Activated CD4-positive, alpha-beta T cell treated with anti-CD3 and anti-CD28 coated beads, Interleukin-2, Interleukin-6, amounts not matched to agents 100 ng/mL and 50 ng/mL, durations not matched to agents 16 hours and 8 hours (primary cell): Measurements from ENCODE around the gene SPRR1B.
"Not testable (repeated sequence)": the region's sequence is repeated elsewhere in the genome, so short reads cannot be mapped to it uniquely, and the experiment has no call there.

Source experiments
- DNase-seq: peaks from one replicate; pipeline ENCODE4 v3.0.0-alpha.2; 2020

Gene SPRR1B, protein sequence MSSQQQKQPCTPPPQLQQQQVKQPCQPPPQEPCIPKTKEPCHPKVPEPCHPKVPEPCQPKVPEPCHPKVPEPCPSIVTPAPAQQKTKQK

DNA sequence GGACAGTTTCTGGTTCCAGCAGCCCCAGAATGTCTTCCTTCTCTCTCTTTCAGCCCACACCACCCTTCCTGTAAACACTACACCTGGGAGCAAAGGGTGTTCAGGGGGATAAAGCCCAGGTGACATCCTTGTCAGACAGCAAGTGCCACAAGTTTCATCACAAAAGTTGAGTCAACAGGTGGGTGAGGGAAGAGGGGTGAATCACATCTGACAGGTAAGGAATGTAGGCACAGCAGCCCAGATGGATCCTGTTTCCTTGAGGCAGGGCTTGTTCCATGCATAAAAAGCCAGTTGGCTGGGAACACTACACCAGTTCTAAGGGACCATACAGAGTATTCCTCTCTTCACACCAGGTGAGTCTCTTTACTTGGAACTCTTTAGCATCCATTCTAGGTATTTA, at the start of gene SPRR1B:
TSS of gene SPRR1B (plus strand) at position 309 of the 400 bp plus-strand sequence. CDS start 1,143 bp downstream, outside the sequence.
- no peak for DNase-seq

DNA sequence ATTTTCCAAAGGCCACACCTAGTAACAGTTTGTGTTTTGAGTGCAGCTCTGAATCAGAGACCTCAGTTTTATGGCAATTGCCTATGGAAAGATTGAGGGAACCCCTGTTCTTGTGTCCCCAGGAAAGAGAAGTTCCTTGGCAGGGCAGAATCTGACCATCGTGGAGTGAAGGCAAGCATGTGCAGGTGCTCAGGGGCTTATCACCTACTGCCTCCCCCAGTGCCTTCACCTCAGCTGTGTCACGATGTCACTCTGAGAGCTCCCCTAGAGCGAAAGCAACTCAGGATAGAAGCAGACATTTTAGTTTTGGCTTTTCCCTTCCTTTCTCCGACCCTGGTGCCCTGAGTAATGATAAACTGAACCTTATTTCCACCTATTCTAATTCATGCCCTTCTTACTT, 48.9 kb upstream of the SPRR1B start:
- no peak for DNase-seq

DNA sequence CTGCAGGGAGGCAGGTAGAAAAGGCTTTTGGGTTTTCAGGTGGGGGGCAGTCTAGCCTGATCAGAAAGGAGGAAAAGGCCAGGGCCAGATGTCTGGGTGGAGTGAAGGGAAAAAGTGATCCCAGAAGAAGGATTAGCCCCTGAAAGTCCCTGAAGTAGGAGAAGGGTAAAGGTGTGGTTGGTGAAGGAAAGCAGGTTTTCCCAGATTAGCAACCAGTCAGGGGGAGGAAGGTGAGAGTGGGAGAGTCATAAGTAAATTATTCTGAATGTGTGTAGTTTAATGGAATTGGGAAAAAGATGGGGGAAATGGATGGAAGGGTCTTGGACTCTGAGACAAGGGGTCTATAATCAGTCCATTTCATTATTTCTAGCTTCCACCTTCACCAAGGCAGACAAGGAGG, 47.8 kb upstream of the SPRR1B start:
- no peak for DNase-seq

DNA sequence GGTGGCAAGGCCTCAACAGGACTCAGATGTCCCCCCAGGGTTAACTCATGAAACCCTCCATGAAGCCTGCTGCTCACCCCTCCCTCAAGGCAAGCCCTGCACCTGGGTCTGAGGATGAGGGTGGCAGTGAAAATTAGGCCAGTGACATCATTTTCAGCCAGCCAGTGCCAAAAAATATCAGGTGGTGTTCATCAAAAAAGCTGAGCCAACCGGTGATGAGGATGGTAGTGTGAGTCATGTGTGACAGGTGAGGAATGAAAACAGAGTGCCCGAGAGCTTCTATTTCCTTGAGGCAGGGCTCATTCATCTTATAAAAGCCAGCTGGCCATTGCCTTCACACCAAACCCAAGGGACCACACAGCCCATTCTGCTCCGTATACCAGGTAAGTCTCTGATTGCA, 47.3 kb upstream of the SPRR1B start, which contains the start of gene SPRR1A:
TSS of gene SPRR1A (plus strand) at position 339 of the 400 bp plus-strand sequence. CDS start 1,150 bp downstream, outside the sequence.
- no peak for DNase-seq

DNA sequence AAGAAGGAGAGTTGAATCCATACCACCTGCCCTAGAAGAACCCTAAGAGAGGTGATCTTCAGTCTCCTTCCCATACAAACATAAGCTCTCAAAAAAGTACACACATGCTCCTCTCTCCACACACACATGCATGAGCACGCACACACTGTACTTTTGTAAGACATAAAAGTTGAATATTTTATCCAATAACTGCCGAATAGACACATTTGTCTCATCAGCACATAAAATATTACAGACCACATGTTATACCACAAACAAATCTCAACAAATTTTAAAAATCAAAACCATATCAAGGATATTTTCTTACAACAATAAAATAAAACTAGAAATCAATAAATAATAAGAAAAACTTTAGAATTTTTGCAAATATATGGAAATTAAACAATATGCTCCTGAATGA, 44.4 kb upstream of the SPRR1B start:
- no peak for DNase-seq

DNA sequence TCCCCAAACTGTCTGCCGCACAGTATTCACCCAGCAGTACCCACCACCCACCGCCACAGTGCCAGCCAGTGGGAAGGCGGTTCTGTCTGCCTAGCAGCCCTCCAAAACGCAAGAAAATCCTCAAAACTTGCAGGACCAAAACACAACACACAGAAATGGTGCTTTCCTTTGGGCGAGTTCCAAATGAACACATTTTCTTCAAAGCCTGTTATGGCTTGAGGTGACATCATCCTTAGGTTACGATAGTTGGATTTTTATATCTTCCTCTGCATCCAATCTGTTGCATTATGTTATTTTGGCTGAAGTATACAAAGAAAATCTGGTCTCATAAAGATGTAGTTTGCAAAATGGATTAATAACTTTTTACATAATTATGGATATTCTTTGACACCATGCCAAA, 37.8 kb upstream of the SPRR1B start:
- no peak for DNase-seq

DNA sequence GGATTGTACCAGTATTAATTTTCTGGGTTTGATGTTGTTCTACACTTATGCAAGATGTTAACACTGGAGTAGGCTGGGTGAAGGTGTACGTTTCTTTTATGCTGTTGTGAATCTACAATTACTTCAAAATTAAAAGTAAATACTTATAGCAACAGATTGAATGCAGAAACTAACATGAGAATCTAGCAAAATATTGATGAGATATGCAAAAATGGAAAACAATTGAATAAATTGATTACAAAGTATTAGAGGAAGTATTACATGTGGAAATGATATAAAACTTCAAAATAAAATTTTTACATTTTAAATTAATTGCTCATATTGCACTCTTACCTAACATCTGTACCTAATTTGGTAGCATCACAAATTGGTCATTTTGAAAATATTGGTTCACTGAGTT, 35.2 kb upstream of the SPRR1B start:
- no peak for DNase-seq

DNA sequence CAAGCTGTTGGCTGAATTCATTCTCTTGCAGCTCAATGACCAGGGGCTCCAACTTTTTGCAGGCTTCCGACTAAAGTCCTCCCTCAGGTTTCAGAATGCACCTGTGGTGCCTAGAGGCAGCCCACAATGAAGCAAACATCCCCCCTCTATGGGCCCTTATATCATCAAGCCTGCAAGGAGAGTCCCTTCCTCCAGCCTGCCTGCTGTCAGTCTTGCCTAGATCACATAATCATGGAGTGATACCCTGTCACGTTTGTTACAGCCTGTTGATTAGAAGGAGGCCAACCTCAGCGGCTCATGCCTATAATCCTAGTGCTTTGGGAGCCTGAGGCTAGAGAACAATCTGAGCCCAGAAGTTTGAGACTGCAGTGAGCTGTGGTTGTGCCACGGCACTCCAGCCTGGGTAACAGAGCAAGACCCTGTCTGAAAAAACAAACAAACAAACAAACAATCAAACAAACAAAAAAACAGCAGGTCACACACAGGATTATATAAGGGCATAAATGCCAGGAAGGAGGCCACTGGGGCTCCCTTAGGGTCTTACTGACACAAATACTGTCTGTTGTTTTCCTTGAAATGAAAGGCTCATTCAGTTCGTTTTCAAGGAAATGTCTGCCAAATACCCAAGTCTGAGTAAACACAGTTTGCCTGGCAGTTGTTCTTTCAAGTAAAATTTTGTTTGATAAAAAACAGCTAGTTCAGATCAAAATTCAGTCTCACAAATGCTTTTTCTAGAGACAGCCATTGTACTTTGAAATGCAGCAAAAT, 34.2 kb upstream of the SPRR1B start:
- no peak for DNase-seq

DNA sequence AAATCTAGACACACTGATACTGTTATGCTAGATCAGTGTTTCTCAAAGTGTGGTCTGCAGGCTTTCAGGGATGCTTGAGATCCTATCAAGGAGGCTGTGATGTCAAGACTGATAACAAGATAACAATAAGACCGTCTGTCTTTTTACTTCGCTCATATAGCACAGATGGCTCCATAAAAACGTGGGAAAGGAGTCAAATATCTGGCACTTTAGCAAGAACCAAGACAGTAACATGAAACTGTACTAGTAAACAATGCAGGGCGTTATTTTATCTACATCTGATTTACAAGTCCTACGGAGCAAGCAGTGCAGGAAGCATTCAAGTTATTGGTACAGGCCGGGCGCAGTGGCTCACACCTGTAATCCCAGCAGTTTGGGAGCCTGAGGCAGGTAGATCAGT, 33.1 kb upstream of the SPRR1B start:
- DNase-seq: no peak

DNA sequence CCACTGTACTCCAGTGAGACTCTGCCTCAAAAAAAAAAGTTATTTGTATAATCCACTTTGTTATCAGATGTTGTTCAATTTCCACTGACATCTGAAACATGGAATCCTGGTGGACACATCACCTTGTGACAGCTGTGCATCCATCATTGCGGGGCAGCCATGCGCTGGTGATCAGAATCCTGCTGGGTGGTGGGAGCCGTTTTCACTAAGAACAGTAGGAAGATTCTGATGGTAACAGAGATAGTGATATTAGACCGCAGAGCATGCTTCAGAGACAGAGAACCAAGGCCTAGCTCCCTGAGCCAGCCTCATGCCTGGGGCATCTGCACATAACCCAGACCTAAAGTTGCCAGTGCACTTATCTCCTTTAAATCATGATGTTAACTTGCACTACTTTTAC, 32.5 kb upstream of the SPRR1B start:
- no peak for DNase-seq

DNA sequence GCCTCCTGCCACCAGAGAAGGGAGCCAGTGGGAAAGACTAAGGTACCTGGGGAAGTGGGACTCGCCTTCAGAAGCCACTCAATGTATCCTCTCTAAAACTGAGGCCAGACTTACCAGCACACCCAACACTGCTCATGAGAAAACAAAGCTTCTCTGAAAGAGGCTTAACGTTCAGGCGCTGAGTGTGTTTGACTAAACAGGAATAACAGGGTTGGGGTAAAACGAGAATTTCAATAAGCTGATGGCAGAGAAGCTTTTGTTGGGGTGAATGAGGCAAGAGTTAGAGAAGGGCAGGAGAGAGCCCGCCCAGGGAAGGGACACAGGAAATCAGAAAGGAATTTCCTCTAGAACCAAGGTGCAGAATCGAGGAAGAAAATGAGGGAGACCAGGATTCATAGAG, 31.2 kb upstream of the SPRR1B start:
- DNase-seq: no peak

DNA sequence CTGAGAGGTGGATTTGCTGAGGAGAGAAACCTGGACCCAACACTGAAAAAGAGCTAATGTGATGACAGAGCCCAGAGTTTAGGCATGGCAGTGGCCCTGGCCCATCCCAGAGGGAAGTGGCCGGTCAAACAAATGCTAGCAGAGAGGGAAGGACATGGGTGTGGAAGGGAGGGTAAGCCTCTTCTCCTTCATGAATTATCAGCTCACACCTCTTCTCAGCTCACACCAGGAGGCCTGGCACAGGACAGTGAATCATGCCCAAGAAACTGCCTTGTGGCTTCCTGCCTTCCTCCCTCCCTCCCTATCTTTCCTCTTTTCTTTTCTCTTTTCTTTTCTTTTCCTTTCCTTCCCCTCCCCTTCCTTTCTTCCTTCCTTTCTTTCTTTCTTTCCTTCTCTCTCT, 30.7 kb upstream of the SPRR1B start:
- DNase-seq: no peak

DNA sequence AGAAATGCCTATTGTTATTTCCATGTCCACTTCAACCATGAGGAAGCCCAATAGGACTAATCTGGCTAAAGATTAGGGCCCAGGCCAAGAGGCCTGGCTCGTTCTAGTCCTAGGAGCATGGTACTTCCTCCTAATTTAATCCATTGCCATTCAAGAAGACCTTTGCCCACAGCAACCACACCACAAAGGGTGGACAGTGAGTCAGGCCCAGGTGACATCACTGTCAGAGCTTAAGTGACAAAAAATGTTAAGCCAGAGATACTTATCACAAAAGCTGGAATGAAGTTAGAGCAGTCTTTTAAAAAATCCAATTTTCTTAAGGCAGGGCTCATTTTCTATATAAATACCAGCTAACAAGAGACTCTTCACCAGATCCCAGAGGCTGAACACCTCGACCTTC, 29.6 kb upstream of the SPRR1B start, which contains the start of gene SPRR3:
TSS of gene SPRR3 (plus strand) at position 368 of the 400 bp plus-strand sequence. CDS start 1,272 bp downstream, outside the sequence.
- DNase-seq: no peak

DNA sequence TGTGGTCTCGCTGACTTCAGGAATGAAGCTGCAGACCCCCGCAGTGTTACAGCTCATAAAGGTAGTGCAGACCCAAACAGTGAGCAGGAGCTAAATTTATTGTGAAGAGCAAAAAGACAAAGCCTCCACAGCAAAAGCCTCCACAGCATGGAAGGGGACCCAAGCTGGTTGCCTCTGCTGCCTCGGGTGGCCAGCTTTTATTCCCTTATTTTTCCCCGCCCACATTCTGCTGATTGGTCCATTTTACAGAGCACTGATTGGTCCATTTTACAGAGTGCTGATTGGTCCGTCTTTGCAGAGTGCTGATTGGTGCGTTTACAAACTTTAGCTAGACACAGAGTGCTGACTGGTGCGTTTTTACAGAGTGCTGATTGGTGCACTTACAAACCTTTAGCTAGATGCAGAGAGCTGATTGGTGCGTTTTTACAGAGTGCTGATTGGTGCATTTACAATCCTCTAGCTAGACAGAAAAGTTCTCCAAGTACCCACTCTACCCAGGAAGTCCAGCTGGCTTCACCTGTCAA, 19.7 kb upstream of the SPRR1B start:
- DNase-seq: not testable (repeated sequence)

DNA sequence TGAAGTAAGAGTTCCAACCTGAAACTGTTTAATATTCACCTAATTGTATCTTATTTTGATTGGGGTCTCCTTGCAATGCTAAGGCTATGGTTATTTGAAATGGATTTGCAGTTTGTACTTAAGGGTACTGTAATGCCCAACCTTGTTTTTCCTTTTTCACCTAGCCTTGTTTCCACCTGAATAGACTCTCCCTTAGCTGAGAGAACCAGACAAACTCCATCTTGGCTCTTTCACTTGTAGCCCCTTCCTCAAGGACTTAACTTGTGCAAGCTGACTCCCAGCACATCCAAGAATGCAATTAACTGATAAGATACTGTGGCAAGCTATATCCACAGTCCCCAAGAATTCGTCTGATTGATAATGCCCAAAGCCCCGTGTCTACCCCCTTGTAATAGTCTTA, 9.2 kb upstream of the SPRR1B start:
- not testable (repeated sequence) for DNase-seq

DNA sequence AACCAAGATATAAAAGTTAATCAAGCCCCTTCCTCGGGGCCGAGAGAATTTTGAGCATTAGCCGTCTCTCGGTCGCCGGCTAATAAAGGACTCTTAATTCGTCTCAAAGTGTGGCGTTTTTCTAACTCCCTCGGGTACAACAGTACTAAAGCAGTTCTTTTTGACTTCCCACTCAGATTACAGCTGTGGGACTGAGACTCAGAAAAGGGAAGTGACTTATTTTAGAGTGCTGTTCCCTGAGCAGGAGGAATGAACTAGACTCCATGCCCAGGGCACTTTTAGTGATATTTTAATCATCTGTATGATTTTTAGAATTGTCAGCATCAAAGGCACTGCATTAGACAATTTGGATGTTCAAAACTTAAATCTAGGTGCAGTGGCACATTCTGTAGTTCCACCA, 8.7 kb upstream of the SPRR1B start:
- DNase-seq: not testable (repeated sequence)

DNA sequence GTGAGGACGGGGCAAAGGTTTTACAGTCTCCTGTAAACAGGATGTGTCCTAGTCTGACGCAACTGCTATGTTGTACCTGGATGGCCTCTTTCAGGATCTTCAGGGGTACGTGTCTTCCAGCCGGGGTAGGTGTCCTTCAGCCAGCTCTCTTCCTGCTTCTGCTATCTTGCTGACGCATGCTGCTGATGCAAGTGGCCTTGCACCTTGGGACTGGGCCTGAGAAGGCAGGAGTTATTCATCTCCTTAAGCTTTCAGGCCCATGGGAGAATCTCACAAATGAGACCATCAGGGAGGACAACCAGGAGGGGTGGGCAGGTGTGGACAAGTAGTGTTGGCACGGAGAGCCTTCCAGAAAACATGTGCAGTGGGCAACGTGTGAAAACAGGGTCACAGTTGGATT, 7.9 kb upstream of the SPRR1B start:
- no peak for DNase-seq

DNA sequence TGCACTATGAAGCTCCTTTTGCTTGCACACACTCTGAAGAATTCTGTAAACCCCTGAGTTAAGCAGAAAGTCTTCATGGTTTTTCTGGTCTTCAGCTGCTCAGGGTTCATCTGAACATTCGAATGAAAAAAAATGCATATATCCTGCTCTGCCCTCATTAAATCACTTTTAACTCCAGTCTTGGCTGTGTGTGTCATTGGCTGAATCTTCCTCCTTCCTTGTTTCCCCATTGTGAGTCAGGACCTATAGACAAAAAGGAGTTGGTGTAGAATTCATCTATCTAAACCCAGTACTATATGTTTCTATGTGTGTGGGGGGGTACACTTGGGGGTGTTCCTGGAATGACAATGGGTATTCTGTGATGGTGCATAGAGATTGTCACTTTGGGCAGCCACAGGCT, 6.6 kb upstream of the SPRR1B start:
- DNase-seq: no peak

DNA sequence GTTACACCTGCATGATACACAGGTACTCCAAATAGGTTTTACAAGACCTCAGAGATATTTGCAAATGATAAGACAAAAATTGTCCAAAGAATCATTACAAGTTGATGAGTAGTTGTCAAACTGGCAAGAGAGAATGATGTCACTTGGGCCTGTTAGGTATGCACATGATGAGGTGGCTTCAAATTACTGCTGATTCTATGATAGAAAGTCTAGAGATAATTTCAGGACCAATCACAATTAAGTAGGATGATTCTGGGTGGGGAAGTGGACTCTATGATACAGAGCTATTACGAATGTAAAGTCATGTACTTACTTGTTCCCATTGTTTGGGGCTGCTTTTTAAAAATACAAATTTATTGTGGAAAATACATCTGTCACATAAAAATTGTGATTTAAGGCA, 5.2 kb upstream of the SPRR1B start:
- DNase-seq: no peak

DNA sequence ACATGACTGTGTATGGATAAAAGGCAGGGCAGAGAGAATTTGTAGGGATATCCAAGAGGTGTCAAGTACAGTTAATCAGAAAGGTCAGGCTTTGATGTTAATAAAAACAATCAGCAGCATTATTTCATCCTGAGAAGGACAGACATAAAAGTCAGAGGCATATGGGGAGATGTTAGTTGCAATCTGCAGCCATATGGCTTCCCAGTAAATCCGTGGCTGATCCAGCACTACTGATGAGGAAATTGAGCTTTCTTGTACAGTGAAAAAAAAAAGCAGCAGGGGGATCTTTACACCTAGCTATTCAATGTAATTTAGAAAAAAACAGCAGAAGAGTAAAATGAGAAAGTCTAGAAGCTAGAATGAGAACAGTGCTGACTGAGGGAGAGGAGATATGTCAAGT, 2.2 kb upstream of the SPRR1B start:
- DNase-seq: no peak

DNA sequence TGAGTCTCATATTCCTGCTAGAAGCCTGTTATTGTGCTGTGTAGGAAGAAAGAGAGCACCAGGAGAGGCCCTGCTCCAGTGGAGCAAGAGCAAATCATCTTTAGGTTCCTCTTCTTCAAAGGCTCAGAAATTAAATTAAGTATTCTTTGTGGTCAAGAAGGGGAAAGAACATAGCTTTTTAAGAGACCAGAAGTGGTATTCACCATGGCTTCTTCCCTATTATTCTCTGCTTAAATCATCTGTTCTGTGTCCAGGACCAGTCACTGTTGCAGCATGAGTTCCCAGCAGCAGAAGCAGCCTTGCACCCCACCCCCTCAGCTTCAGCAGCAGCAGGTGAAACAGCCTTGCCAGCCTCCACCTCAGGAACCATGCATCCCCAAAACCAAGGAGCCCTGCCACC, 1.1 kb downstream of the SPRR1B start:
- no peak for DNase-seq

DNA sequence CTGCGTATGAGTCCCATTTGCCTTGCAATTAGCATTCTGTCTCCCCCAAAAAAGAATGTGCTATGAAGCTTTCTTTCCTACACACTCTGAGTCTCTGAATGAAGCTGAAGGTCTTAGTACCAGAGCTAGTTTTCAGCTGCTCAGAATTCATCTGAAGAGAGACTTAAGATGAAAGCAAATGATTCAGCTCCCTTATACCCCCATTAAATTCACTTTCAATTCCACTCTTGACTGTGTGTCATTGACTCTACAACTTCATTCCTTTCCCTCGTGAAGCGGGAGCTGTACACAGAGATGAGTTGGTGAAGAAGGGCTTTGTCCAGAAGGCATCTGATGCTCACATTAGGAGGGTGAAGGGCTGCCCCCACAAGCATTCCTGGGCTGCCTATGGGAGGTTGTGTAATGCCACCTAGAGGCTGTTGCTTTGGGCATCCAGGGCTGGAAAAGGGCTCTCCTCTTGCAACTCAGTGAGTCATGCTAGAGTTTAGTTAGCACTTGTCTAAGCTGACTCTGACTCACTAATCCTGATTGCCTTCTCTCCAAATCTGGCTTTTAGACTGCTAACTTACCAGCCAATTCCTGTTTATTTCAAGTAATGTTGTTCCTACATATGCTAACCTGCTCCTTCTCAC, 1.8 kb downstream of the SPRR1B start:
- DNase-seq: peak; percentile 7

DNA sequence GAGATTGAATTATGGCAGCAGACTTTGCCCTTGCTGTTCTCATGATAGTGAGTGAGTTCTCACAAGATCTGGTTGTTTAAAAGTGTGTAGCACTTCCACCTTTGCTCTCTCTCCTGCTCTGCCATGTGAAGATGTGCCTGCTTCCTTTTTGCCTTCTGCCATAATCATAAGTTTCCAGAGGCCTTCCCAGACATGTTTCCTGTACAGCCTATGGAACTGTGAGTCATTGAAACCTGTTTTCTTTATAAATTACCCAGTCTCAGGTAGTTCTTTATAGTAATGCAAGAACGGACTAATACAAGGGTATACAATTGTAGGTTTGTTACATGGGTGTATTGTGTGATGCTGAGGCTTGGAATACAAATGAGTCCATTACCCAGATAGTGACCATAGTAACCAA, 4.2 kb downstream of the SPRR1B start:
- DNase-seq: no peak
